ENCODE results near the gene CDH13.
A peak's percentile ranks its signal among the peaks of the same experiment; 100 is the strongest.

The CDH13 gene

DNA sequence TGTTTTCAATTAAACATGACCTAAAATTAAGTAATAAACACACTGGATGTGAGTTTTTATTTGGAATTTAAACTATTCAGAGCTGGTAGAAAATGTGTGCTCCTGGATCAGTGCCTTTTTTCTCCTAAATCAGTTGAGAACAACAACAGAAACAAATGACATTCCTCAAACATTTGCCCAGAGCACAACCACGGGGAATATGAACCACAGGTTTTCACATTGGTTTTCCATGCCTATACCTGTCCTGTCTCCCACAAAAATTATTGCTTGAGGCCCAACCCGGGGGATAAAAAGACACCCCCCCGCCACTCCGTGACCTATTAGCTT, 1187.9 kb downstream of the CDH13 start:
- no peaks in the 10 kb centered on the region for H3K9me3 ChIP-seq (ENCODE audit: severe bottlenecking)
- no peak overlapping the region for H3K27ac ChIP-seq
- H3K36me3 ChIP-seq: no peaks in the 10 kb centered on the region; the same call in 1 of the 2 replicates
- H3K27me3 ChIP-seq (ENCODE audit: insufficient read depth, low read depth, severe bottlenecking): no peaks in the 10 kb centered on the region
- TF ChIP-seq CTCF (IDR thresholded peaks at IDR 0.05; ENCODE audit: low read depth, low read length): no peak
- DNase-seq: no peak
- no peak overlapping the region for H3K4me3 ChIP-seq (ENCODE audit: low read depth, low read length)

DNA sequence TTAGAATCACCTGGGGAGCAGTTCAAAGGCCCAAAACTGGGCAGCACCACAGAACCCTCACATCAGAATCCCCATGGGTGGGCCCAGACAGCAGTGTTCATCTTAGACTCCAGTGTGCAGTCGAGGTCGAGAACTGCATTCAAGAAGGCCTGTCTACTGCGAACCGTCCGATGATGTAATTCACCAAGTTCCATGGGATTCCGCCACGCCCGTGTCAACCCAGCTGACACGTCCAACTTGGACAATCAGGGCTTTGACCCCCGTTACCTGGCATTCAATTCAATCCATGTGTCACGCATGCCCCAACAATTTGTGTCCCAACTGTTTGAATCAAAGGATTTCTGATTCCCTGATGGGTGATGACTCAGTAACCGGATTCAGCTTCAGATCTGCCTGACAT, 1190.3 kb downstream of the CDH13 start:
- Histone ChIP-seq H3K9me3 (ENCODE audit: severe bottlenecking) (no peaks in the 10 kb centered on the region), H3K4me3 (ENCODE audit: low read depth, low read length) (no peak overlapping the region), H3K27ac (no peak overlapping the region), H3K36me3 (no peaks in the 10 kb centered on the region), H3K27me3 (ENCODE audit: insufficient read depth, low read depth, severe bottlenecking) (no peaks in the 10 kb centered on the region)
- TF ChIP-seq CTCF (IDR thresholded peaks at IDR 0.05; ENCODE audit: low read depth, low read length): no peak
- DNase-seq: no peak

- DNase-seq: no peak
- H3K27ac ChIP-seq: no peak overlapping the region
- no peaks in the 10 kb centered on the region for H3K9me3 ChIP-seq (ENCODE audit: severe bottlenecking)
- H3K27me3 ChIP-seq (ENCODE audit: insufficient read depth, low read depth, severe bottlenecking): no peaks in the 10 kb centered on the region
- TF ChIP-seq CTCF (IDR thresholded peaks at IDR 0.05; ENCODE audit: low read depth, low read length): no peak
- no peaks in the 10 kb centered on the region for H3K36me3 ChIP-seq
- no peak overlapping the region for H3K4me3 ChIP-seq (ENCODE audit: low read depth, low read length)
These were observed 1191.5 kb downstream of the CDH13 start for GRCh38 chr16:83818276-83818675.

- Histone ChIP-seq H3K36me3 (no peaks in the 10 kb centered on the region), H3K27me3 (ENCODE audit: insufficient read depth, low read depth, severe bottlenecking) (no peaks in the 10 kb centered on the region), H3K27ac (no peak overlapping the region), H3K9me3 (ENCODE audit: severe bottlenecking) (no peaks in the 10 kb centered on the region), H3K4me3 (ENCODE audit: low read depth, low read length) (no peak overlapping the region)
- no peak for DNase-seq
- no peak for TF ChIP-seq CTCF (IDR thresholded peaks at IDR 0.05; ENCODE audit: low read depth, low read length)
These were observed 1192.6 kb downstream of the CDH13 start for GRCh38 chr16:83819361-83819760.

- Histone ChIP-seq H3K27ac (no peak overlapping the region), H3K4me3 (ENCODE audit: low read depth, low read length) (no peak overlapping the region), H3K9me3 (ENCODE audit: severe bottlenecking) (no peaks in the 10 kb centered on the region), H3K36me3 (no peaks in the 10 kb centered on the region), H3K27me3 (ENCODE audit: insufficient read depth, low read depth, severe bottlenecking) (no peaks in the 10 kb centered on the region)
- peak; percentile 70 for TF ChIP-seq CTCF (IDR thresholded peaks at IDR 0.05; ENCODE audit: low read depth, low read length)
- DNase-seq: peak; percentile 64
These were observed 1199.6 kb downstream of the CDH13 start for GRCh38 chr16:83826146-83826913.
